ENCODE results near the gene STPG4. TPM values are rescaled to one million over a fixed set of nuclear protein-coding genes. Genes with fewer than 3 reads are reported as not detected.

Gene STPG4
- total RNA-seq, 1 donor from 2014 or later: 0.64 TPM

GRCh38 chr2:47196499-47196898 is 41.4 kb upstream of the STPG4 start:
- no peak overlapping the region for H3K4me3 ChIP-seq (ENCODE audit: insufficient read depth, low read depth, low read length)
- H3K36me3 Mint-ChIP-seq (ENCODE audit: low read depth, unreplicated experiment): no peaks in the 10 kb centered on the region
- no peak overlapping the region for H3K9ac ChIP-seq (ENCODE audit: low read length)
- H3K27me3 Mint-ChIP-seq (ENCODE audit: low read depth, unreplicated experiment): no peaks in the 10 kb centered on the region
- DNase-seq (ENCODE audit: low read depth): no peak
- H3K79me2 ChIP-seq (ENCODE audit: insufficient read depth, low read length): no peaks in the 10 kb centered on the region
- no peak for TF ChIP-seq EZH2 (IDR thresholded peaks at IDR 0.05; ENCODE audit: insufficient read depth, low read length)
- TF ChIP-seq, protein P1, sequence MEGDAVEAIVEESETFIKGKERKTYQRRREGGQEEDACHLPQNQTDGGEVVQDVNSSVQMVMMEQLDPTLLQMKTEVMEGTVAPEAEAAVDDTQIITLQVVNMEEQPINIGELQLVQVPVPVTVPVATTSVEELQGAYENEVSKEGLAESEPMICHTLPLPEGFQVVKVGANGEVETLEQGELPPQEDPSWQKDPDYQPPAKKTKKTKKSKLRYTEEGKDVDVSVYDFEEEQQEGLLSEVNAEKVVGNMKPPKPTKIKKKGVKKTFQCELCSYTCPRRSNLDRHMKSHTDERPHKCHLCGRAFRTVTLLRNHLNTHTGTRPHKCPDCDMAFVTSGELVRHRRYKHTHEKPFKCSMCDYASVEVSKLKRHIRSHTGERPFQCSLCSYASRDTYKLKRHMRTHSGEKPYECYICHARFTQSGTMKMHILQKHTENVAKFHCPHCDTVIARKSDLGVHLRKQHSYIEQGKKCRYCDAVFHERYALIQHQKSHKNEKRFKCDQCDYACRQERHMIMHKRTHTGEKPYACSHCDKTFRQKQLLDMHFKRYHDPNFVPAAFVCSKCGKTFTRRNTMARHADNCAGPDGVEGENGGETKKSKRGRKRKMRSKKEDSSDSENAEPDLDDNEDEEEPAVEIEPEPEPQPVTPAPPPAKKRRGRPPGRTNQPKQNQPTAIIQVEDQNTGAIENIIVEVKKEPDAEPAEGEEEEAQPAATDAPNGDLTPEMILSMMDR (IDR thresholded peaks at IDR 0.05; ENCODE audit: insufficient read depth, low read depth, low read length): no peak
- H3K4me1 ChIP-seq (ENCODE audit: insufficient read depth, low read length): peaks cover 65% of the 10 kb centered on the region
- H3K4me2 ChIP-seq (ENCODE audit: low read length): no peak overlapping the region
- no peak for FAIRE-seq
- H3K36me3 ChIP-seq (ENCODE audit: insufficient read depth, low read length): no peaks in the 10 kb centered on the region
- H3K27me3 ChIP-seq (ENCODE audit: insufficient read depth, low read length): no peaks in the 10 kb centered on the region
- H3K9me3 Mint-ChIP-seq (ENCODE audit: unreplicated experiment): peaks cover 2% of the 10 kb centered on the region
- peaks cover 71% of the 10 kb centered on the region for H3K4me1 Mint-ChIP-seq (ENCODE audit: low read depth, unreplicated experiment)
- no peak overlapping the region for H3K27ac ChIP-seq (ENCODE audit: low read depth, low read length)
- H3K27ac Mint-ChIP-seq (ENCODE audit: unreplicated experiment): no peak overlapping the region
- H4K20me1 ChIP-seq (ENCODE audit: insufficient read depth, low read length): no peaks in the 10 kb centered on the region
- no peak overlapping the region for H2AFZ ChIP-seq (ENCODE audit: low read depth, low read length)
- H3K9me3 ChIP-seq (ENCODE audit: insufficient read depth, low read depth, low read length): no peaks in the 10 kb centered on the region
- no peak overlapping the region for H3K4me3 Mint-ChIP-seq (ENCODE audit: unreplicated experiment)

DNA sequence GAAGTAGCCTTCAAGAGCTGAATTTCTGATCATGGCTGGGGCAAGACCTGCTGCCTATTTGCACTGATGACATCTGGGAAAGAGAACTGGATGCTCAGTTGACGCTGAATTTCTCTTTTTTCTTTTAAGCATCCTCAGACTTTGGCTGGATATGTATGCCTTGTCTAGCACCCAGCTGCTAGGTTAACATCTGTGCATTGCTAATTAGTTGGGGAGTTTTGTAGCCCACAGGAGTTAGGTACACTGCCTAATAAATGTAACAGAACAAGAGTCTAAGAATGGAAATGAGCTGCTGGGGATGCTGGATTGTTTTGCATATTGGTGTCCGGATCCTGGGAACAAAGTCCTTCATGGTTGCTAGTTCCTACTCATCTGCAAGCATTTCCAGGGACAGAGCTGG is 40.9 kb upstream of the STPG4 start:
- Histone ChIP-seq H3K4me3 (ENCODE audit: insufficient read depth, low read depth, low read length) (no peak overlapping the region), H3K79me2 (ENCODE audit: insufficient read depth, low read length) (no peaks in the 10 kb centered on the region), H4K20me1 (ENCODE audit: insufficient read depth, low read length) (no peaks in the 10 kb centered on the region), H3K27me3 (ENCODE audit: insufficient read depth, low read length) (no peaks in the 10 kb centered on the region), H3K27ac (ENCODE audit: low read depth, low read length) (no peak overlapping the region), H3K4me2 (ENCODE audit: low read length) (no peak overlapping the region), H3K4me1 (ENCODE audit: insufficient read depth, low read length) (peaks cover 65% of the 10 kb centered on the region), H3K36me3 (ENCODE audit: insufficient read depth, low read length) (no peaks in the 10 kb centered on the region), H3K9ac (ENCODE audit: low read length) (no peak overlapping the region), H3K9me3 (ENCODE audit: insufficient read depth, low read depth, low read length) (no peaks in the 10 kb centered on the region), H2AFZ (ENCODE audit: low read depth, low read length) (no peak overlapping the region)
- H3K27me3 Mint-ChIP-seq (ENCODE audit: low read depth, unreplicated experiment): no peaks in the 10 kb centered on the region
- no peak for FAIRE-seq
- no peak overlapping the region for H3K27ac Mint-ChIP-seq (ENCODE audit: unreplicated experiment)
- TF ChIP-seq, protein P1 (IDR thresholded peaks at IDR 0.05; ENCODE audit: insufficient read depth, low read depth, low read length): no peak
- TF ChIP-seq EZH2 (IDR thresholded peaks at IDR 0.05; ENCODE audit: insufficient read depth, low read length): no peak
- H3K4me1 Mint-ChIP-seq (ENCODE audit: low read depth, unreplicated experiment): peaks cover 70% of the 10 kb centered on the region
- H3K36me3 Mint-ChIP-seq (ENCODE audit: low read depth, unreplicated experiment): no peaks in the 10 kb centered on the region
- H3K4me3 Mint-ChIP-seq (ENCODE audit: unreplicated experiment): no peak overlapping the region
- DNase-seq (ENCODE audit: low read depth): no peak
- peaks cover 2% of the 10 kb centered on the region for H3K9me3 Mint-ChIP-seq (ENCODE audit: unreplicated experiment)

DNA sequence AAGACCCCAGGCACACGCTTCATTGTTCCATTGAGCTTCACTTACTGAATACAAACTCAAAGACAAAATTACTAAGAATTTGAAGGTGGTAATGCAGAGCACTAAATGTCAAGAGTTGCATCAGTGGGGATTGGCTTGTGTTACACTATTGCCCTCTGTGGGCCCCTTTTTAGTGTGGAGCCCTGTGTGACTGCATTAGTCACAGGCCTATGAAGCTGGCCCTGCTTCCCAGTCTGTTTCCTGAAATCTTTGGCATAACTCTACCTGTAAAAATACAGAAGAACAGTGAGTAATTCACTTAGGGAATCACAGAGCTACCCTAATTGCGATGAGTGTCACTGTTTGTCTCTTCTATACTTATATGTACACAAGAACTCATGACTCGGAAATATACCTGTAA is 40.0 kb upstream of the STPG4 start:
- Histone ChIP-seq H3K4me3 (ENCODE audit: insufficient read depth, low read depth, low read length) (no peak overlapping the region), H3K36me3 (ENCODE audit: insufficient read depth, low read length) (no peaks in the 10 kb centered on the region), H2AFZ (ENCODE audit: low read depth, low read length) (no peak overlapping the region), H3K79me2 (ENCODE audit: insufficient read depth, low read length) (no peaks in the 10 kb centered on the region), H3K4me2 (ENCODE audit: low read length) (peak overlapping the region; percentile 9), H3K27me3 (ENCODE audit: insufficient read depth, low read length) (no peaks in the 10 kb centered on the region), H3K27ac (ENCODE audit: low read depth, low read length) (no peak overlapping the region), H3K9ac (ENCODE audit: low read length) (no peak overlapping the region), H3K9me3 (ENCODE audit: insufficient read depth, low read depth, low read length) (no peaks in the 10 kb centered on the region), H3K4me1 (ENCODE audit: insufficient read depth, low read length) (peaks cover 71% of the 10 kb centered on the region), H4K20me1 (ENCODE audit: insufficient read depth, low read length) (no peaks in the 10 kb centered on the region)
- H3K27ac Mint-ChIP-seq (ENCODE audit: unreplicated experiment): peak overlapping the region; percentile 88
- no peak for FAIRE-seq
- H3K9me3 Mint-ChIP-seq (ENCODE audit: unreplicated experiment): peaks cover 2% of the 10 kb centered on the region
- no peaks in the 10 kb centered on the region for H3K36me3 Mint-ChIP-seq (ENCODE audit: low read depth, unreplicated experiment)
- DNase-seq (ENCODE audit: low read depth): peak; percentile 32
- H3K4me3 Mint-ChIP-seq (ENCODE audit: unreplicated experiment): peak overlapping the region; percentile 47
- H3K4me1 Mint-ChIP-seq (ENCODE audit: low read depth, unreplicated experiment): peaks cover 72% of the 10 kb centered on the region
- TF ChIP-seq, protein P1 (IDR thresholded peaks at IDR 0.05; ENCODE audit: insufficient read depth, low read depth, low read length): no peak
- no peak for TF ChIP-seq EZH2 (IDR thresholded peaks at IDR 0.05; ENCODE audit: insufficient read depth, low read length)
- no peaks in the 10 kb centered on the region for H3K27me3 Mint-ChIP-seq (ENCODE audit: low read depth, unreplicated experiment)

Data from astrocyte (in vitro differentiated cells and primary cell).